SJSA1 (cell line): ENCODE results near the gene CORO1C. TPM values are rescaled to one million over a fixed set of nuclear protein-coding genes. Genes with fewer than 3 reads are reported as not detected.
"Not testable (repeated sequence)": the region's sequence is repeated elsewhere in the genome, so short reads cannot be mapped to it uniquely, and the experiment has no call there.

Source experiments
- DNase-seq, 2 experiments: peaks; one replicate each; pipeline ENCODE4 v3.0.0-alpha.2; 2015 to 2020; ENCODE audit warnings: low spot score in 2 of 2, low read depth in 1 of 2
- H3K27ac ChIP-seq: fragments of 250-450 bp; sonication (Bioruptor Pico); 2 replicates; pipeline ENCODE4 v1.5.1; 2020; ENCODE audit warnings: mild to moderate bottlenecking, moderate library complexity
- H3K27me3 ChIP-seq: fragments of 250-450 bp; sonication (Bioruptor Pico); replicated peaks from 2 replicates; pipeline ENCODE4 v1.5.1; 2020; ENCODE audit warnings: mild to moderate bottlenecking, moderate library complexity
- H3K36me3 ChIP-seq: fragments of 250-450 bp; sonication (Bioruptor Pico); 2 replicates; pipeline ENCODE4 v1.5.1; 2020; ENCODE audit warnings: mild to moderate bottlenecking
- H3K4me1 ChIP-seq: fragments of 250-450 bp; sonication (Bioruptor Pico); replicated peaks from 2 replicates; pipeline ENCODE4 v1.6.1; 2021; ENCODE audit warnings: mild to moderate bottlenecking
- H3K4me3 ChIP-seq: fragments of 250-450 bp; sonication (Bioruptor Pico); 2 replicates; pipeline ENCODE4 v1.5.1; 2020; ENCODE audit warnings: mild to moderate bottlenecking
- H3K9me3 ChIP-seq: fragments of 250-450 bp; sonication (Bioruptor Pico); replicated peaks from 2 replicates; pipeline ENCODE4 v1.5.1; 2020; ENCODE audit warnings: mild to moderate bottlenecking
- total RNA-seq: library from RNA; depleted of rRNA; stranded (reverse); fragments of >200 nt; shearing (Covaris generic); gene quantifications from 2 replicates; pipeline ENCODE4 v1.2.3, GENCODE V29; 2014

CORO1C gene
- total RNA-seq, 1 experiment from 2014 or later = 136 TPM

DNA sequence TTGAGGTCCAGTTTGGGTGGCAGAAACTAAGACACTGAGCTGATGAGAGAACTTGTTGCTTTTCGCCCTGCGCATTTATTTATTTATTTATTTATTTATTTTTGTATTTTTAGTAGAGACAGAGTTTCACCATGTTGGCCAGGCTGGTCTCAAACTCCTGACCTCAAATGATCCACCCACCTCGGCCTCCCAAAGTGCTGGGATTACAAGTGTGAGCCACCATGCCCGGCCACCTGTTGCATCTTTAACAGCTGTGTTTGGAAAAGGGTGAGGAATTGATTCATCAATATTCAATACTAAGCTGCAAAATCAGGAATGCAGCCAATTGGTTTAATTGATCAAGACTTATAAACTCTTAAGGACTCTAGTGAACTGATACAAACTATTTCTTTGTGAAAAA is 73.2 kb downstream of the CORO1C start:
- H3K9me3 ChIP-seq, H3K27me3 ChIP-seq, H3K27ac ChIP-seq, H3K4me3 ChIP-seq, DNase-seq, H3K4me1 ChIP-seq: not testable (repeated sequence)
- peaks cover 59% of the 10 kb centered on the region for H3K36me3 ChIP-seq

DNA sequence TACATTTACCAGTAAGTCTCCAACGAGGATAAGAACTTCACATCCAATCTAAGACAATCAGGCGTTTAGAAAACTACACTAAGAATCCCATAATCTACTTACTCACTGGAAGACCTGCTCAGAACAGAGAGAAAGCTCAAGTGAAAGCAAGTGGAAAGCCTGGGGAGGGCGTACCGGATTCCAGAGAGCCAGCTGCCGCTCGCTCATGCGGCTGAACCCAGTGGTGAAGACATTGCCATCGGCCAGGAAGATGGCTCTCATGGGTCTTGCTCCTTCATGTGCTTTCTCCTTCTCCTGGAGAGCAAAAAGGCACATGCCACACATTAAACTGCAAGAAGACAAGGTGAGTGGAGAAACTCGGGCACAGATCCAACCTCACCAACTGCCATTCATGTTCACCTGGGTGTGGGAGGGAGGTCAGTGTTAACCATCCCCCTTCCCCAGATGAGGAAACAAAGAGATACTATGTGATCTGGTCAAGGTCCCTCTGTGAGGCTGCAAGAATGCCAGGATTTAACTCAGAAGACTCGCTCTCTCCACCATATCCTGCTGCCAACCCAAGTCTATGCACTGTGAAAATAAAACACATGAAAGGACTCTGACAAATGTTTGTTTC is 74.1 kb downstream of the CORO1C start:
- H3K27ac ChIP-seq = no peak overlapping the region
- H3K4me3 ChIP-seq = no peak overlapping the region
- H3K4me1 ChIP-seq = peaks cover 7% of the 10 kb centered on the region; the same call in 1 of the 2 replicates
- H3K27me3 ChIP-seq = no peaks in the 10 kb centered on the region
- peaks cover 57% of the 10 kb centered on the region for H3K36me3 ChIP-seq
- H3K9me3 ChIP-seq = no peaks in the 10 kb centered on the region
- DNase-seq = no peak

- peaks cover 49% of the 10 kb centered on the region for H3K36me3 ChIP-seq
Observed at GRCh38 chr12:108656247-108656646, 75.1 kb downstream of the CORO1C start.

DNA sequence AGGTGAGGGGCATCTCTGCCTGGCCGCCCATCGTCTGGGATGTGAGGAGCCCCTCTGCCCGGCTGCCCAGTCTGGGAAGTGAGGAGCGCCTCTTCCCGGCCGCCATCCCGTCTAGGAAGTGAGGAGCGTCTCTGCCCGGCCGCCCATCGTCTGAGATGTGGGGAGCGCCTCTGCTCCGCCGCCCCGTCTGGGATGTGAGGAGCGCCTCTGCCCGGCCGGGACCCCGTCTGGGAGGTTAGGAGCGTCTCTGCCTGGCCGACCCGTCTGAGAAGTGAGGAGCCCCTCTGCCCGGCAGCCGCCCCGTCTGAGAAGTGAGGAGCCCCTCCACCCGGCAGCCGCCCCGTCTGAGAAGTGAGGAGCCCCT is 75.5 kb downstream of the CORO1C start:
- peaks cover 45% of the 10 kb centered on the region for H3K36me3 ChIP-seq
- not testable (repeated sequence) for DNase-seq, H3K4me3 ChIP-seq, H3K27ac ChIP-seq, H3K27me3 ChIP-seq, H3K4me1 ChIP-seq, H3K9me3 ChIP-seq

More at GRCh38 chr12:108656247-108656646, 75.1 kb downstream of the CORO1C start:
- not testable (repeated sequence) for H3K9me3 ChIP-seq, H3K4me3 ChIP-seq, H3K4me1 ChIP-seq, H3K27ac ChIP-seq, H3K27me3 ChIP-seq, DNase-seq

DNA sequence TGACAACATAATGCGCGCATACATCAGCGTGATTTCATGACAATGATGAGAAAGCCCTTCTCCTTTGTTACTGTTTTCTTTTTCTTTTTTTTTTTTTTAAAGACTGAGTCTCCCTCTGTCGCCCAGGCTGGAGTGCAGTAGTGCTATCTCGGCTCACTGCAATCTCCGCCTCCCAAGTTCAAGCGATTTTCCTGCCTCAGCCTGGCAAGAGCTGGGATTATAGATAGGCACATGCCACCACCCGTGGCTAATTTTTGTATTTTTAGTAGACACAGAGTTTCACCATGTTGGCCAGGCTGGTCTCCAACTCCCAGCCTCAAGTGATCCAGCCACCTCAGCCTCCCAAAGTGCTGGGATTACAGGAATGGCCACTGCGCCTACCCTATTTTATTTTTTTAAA is 76.7 kb downstream of the CORO1C start:
- H3K27ac ChIP-seq, DNase-seq, H3K4me3 ChIP-seq, H3K4me1 ChIP-seq, H3K27me3 ChIP-seq, H3K9me3 ChIP-seq: not testable (repeated sequence)
- H3K36me3 ChIP-seq = peaks cover 36% of the 10 kb centered on the region

DNA sequence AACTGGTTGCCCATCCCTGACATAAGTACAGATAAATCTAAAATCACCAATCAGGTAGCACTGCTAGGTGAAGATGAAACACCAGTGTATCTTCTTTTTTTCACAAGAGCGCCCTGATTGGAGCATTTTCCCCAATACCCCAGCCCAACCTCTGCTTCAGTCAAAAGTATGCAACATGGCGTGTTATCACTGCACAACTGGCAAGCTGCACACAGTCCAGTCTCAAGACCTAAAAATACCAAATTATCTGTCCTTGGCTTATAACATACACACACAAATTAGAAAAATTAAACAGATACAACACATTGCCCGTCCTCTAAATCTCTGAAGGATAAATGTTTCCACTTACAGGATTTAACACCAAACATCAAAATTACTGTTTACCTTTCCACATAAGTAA is 77.4 kb downstream of the CORO1C start:
- no peak for DNase-seq
- Histone ChIP-seq H3K27me3 (peaks cover 13% of the 10 kb centered on the region), H3K9me3 (no peaks in the 10 kb centered on the region), H3K36me3 (peaks cover 29% of the 10 kb centered on the region), H3K4me1 (peaks cover 10% of the 10 kb centered on the region), H3K27ac (no peak overlapping the region), H3K4me3 (no peak overlapping the region)

DNA sequence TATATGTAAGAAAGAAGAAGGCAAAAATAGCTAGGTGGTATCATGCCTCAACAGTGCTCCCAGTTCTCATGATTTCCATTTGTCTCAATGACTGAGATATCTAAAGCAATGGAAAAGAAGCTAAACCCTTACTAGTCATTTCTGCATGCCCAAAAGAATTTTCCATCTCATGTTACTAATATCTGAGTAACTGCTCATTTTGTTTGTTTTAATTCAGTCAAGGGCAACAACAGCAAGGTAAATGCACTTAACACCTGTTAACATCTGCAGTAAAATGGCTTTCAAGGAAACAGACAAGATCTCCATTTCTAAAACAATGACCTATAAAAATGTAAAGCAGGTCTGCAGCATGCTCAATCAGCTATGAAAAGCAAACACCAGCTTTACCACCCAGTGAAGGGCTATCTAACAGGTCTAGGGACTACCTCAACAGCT is 78.2 kb downstream of the CORO1C start:
- DNase-seq = no peak
- peaks cover 21% of the 10 kb centered on the region for H3K27me3 ChIP-seq
- H3K9me3 ChIP-seq = 0 out of 2 replicates have a peak, but pooled peaks cover 3% of the 10 kb centered on the region
- H3K4me3 ChIP-seq = no peak overlapping the region
- H3K36me3 ChIP-seq = peaks cover 21% of the 10 kb centered on the region
- H3K4me1 ChIP-seq = peaks cover 18% of the 10 kb centered on the region
- no peak overlapping the region for H3K27ac ChIP-seq

DNA sequence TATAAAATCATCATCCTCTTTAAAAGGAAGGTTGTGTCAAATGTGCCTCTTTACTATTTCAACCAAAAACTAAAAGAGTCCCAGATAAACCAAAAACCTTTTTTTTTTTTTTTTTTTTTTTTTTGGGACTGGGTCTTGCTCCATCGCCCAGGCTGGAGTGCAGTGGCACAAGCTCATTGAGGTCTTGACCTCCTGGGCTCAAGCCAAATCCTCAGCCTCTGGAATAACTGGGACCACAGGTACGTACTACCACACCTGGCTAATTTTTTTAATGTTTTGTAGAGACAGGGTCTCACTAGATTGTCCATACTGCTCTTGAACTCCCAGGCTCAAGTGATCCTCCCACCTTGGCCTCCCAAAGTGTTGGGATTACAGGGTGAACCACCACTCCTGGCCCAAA is 81.2 kb downstream of the CORO1C start:
- Histone ChIP-seq H3K27me3 (peaks cover 48% of the 10 kb centered on the region), H3K9me3 (peaks cover 3% of the 10 kb centered on the region; the same call in 1 of the 2 replicates), H3K36me3 (0 out of 2 replicates have a peak, but pooled peaks cover 3% of the 10 kb centered on the region), H3K27ac (no peak overlapping the region), H3K4me3 (no peak overlapping the region), H3K4me1 (peaks cover 35% of the 10 kb centered on the region)
- peak in 1 of 2 experiments; percentile 84 for DNase-seq

DNA sequence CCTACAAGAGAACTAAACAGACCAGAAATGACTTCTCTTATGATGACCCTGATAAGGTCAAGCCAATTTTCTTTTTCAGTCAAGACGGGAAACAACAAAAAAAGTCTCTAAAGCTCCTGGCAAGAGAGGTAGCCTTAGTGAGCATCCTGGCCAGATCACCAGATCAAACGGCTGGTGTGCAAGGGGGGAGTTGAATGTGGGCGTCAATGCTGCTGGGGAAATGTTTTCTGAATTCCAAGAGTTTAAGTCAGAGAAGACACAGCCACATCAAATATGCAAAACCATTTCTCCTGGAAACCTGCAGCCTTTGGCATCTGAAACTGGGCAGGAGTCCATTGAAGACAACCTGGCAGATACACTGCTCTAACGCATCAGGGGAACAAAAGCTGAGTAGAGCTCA is 81.6 kb downstream of the CORO1C start:
- Histone ChIP-seq H3K4me3 (no peak overlapping the region), H3K9me3 (peaks cover 3% of the 10 kb centered on the region; the same call in 1 of the 2 replicates), H3K27me3 (peaks cover 50% of the 10 kb centered on the region), H3K27ac (peak overlapping the region; percentile 1), H3K36me3 (no peaks in the 10 kb centered on the region), H3K4me1 (peaks cover 35% of the 10 kb centered on the region)
- DNase-seq = peak; percentile 93 to 94

GRCh38 chr12:108649126-108649525 is 82.2 kb downstream of the CORO1C start:
- H3K4me1 ChIP-seq = peaks cover 41% of the 10 kb centered on the region
- H3K27ac ChIP-seq = peak overlapping the region; percentile 1
- H3K36me3 ChIP-seq = no peaks in the 10 kb centered on the region
- peak; percentile 88 for DNase-seq
- peaks cover 55% of the 10 kb centered on the region for H3K27me3 ChIP-seq
- H3K4me3 ChIP-seq = no peak overlapping the region
- H3K9me3 ChIP-seq = peaks cover 3% of the 10 kb centered on the region; the same call in 1 of the 2 replicates

DNA sequence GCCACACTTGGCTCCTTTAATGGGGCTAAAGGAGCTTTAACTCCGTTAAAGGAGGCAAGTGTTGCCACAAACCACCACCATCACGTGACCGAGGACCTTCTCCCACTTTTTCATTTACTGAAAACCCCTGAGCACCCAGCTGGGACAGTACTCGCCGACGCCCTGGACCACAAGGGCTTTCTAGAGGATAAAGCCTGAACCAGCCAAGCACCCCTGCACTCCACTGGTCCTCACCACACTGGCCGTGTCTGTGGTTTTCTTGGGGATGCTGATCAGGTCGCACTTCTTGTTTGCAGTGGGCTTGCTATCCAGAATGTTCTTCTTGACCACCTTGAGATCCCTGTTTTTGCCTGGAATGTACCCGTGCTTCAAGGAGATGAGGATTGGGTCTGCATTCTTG is 82.9 kb downstream of the CORO1C start:
- no peak overlapping the region for H3K27ac ChIP-seq
- H3K4me1 ChIP-seq = peaks cover 46% of the 10 kb centered on the region
- no peak overlapping the region for H3K4me3 ChIP-seq
- H3K9me3 ChIP-seq = peaks cover 3% of the 10 kb centered on the region; the same call in 1 of the 2 replicates
- no peaks in the 10 kb centered on the region for H3K36me3 ChIP-seq
- peak; percentile 69 to 92 for DNase-seq
- peaks cover 58% of the 10 kb centered on the region for H3K27me3 ChIP-seq

- H3K27ac ChIP-seq = no peak overlapping the region
- H3K9me3 ChIP-seq = peaks cover 3% of the 10 kb centered on the region; the same call in 1 of the 2 replicates
- H3K36me3 ChIP-seq = no peaks in the 10 kb centered on the region
- peaks cover 46% of the 10 kb centered on the region for H3K4me1 ChIP-seq
- peaks cover 63% of the 10 kb centered on the region for H3K27me3 ChIP-seq
- peak; percentile 82 to 94 for DNase-seq
- no peak overlapping the region for H3K4me3 ChIP-seq
Observed at GRCh38 chr12:108647585-108648287, 83.6 kb downstream of the CORO1C start.

DNA sequence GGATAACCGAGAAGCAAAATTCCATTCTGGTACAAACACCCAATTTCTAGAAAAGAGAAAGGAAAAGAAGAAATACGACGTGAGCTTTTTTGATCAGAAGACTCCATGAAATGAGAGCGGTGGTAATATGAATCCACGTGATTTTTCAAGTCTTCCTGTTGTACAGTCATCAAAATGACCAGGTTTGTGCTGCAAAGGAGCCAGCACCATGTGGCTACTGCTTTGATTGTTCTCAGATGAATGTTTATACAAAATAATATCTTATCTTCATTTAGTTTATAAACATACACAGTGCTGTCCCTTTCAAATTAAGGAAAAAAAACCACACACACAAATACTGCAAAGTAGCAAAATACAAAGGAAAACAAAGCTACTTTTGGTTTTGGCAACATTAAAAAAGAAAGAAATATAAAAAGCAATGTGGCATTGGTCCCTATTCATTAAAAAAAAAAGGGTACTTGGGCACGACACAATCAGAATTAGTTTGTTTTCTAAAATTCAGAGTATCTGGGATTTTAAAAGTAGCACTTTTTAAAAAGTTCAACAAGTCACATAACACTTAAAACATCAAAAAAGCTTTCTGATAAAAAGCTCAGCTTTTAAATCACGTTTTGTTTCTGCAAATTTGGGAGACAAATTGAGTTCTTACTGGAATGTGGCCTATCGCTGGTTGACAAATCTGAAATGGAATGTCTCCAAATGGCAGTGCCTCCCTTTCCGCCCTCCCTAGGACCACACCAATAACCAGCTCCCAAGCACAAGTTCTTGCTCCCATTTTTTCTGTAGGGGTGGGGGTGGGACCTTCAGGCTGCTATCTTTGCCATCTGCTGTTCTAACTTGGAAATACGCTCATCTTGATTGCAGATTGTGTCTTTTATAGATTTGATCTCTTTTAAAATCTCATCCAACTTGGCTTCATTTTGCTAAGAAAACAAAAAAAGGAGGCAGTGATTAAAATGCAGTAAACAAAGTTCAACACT is 84.4 kb downstream of the CORO1C start:
- Histone ChIP-seq H3K36me3 (no peaks in the 10 kb centered on the region), H3K4me1 (peaks cover 46% of the 10 kb centered on the region), H3K9me3 (peaks cover 3% of the 10 kb centered on the region; the same call in 1 of the 2 replicates), H3K4me3 (no peak overlapping the region), H3K27ac (no peak overlapping the region), H3K27me3 (peaks cover 66% of the 10 kb centered on the region)
- peak; percentile 91 to 92 for DNase-seq
